Pons (tissue), 1 donor: ENCODE data around the gene ZNF496.
"Not testable (repeated sequence)": the region's sequence is repeated elsewhere in the genome, so short reads cannot be mapped to it uniquely, and the experiment has no call there.

ENCODE experiments used
- DNase-seq: peaks from one replicate; pipeline ENCODE4 v3.0.0-alpha.2; 2016; ENCODE audit warnings: low spot score

The ZNF496 gene

GRCh38 chr1:247291833-247292561 is 39.7 kb downstream of the ZNF496 start:
- no peak for DNase-seq

- no peak for DNase-seq
Observed at GRCh38 chr1:247291161-247291560, 40.5 kb downstream of the ZNF496 start.

GRCh38 chr1:247290576-247290975 is 41.1 kb downstream of the ZNF496 start:
- no peak for DNase-seq

DNA sequence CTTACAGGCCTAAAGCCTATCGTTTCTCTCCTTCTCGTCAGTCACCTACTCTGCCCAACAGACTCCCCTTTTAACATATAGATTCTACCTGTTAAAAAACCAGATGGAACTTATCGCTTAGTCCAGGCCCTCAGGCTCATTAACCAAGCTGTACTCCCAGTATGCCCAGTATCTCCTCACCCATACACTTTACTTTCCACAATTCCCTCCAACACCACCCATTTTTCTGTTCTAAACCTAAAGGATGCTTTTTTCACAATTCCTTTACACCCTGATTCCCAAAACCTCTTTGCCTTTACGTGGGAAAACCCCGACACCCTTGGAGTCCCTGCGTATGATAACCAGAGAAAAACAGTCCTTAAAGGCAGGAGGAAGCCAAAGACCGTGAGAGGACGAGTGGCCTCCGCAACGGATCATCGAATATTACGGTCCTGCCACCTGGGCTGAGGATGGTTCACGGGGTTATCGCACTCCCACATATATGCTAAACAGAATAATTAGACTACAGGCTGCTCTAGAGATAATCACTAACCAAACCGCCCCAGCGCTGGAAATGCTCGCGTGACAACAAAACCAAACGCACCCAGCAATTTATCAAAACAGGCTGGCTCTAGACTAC is 42.3 kb downstream of the ZNF496 start:
- DNase-seq = not testable (repeated sequence)

DNA sequence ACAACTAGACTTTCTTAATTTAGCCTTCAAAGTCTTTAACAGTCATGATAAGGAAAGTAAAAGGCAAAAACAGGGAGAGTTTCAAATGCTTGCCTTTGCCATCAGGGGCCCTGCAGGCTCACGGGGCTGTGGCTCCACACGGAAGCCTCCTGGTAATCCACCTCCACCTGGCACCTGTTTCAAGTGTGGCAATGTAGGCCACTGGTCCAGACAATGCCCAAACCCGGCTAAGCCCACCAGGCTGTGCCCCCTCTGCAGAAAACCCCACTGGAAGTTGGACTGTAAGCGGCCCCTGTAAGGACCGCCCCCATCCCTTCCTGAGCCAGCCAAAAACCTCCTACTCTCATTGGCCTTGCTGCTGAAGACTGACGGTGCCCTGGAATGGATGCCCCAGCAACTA is 43.3 kb downstream of the ZNF496 start:
- no peak for DNase-seq

DNA sequence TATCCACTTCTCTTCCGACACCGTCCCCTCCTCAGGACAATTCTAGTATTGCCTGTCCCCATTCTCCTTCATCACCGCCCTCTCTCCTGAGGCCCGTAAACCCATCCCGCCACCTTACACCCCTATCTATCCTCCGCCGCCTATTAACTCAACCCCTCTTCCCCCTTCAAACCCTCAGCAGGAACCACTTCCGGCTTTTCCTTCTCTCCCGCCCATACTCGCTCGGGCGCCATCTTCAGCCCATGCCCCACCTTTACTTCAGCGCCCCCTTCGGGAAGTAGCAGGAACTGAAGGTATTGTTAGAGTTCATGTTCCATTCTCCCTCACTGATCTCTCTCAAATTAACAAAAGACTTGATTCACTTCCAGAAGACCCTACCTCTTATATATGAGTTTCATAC is 44.2 kb downstream of the ZNF496 start:
- no peak for DNase-seq

DNA sequence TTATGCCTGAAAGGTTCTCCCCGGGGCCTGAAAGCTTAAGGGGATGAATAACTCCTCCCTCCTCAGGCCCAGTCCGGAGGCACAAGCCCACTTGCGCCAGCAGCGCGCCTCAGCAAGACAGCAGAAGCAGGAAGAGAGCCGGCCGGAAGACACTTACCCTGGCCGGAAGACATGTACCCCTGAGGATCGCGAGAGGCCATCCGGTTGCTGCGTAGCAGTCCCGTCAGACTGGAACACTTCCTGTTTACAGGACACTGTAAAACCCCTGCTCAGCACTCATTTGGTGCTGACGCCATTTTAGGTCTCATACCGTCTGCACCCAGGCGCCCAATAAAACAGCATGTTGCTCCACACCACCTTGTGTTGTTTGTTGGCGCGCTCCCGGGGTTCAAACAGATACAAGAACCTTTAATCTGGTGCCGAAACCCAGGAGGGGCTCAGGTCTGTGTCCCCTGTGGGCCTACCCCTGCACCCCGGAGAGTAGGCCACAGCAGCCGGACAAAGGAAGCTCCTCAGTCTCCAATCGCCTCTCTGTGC is 45.5 kb downstream of the ZNF496 start:
- no peak for DNase-seq

GRCh38 chr1:247281001-247281574 is 50.6 kb downstream of the ZNF496 start:
- DNase-seq = no peak

- DNase-seq = no peak
Observed at GRCh38 chr1:247277191-247277590, 54.5 kb downstream of the ZNF496 start.

DNA sequence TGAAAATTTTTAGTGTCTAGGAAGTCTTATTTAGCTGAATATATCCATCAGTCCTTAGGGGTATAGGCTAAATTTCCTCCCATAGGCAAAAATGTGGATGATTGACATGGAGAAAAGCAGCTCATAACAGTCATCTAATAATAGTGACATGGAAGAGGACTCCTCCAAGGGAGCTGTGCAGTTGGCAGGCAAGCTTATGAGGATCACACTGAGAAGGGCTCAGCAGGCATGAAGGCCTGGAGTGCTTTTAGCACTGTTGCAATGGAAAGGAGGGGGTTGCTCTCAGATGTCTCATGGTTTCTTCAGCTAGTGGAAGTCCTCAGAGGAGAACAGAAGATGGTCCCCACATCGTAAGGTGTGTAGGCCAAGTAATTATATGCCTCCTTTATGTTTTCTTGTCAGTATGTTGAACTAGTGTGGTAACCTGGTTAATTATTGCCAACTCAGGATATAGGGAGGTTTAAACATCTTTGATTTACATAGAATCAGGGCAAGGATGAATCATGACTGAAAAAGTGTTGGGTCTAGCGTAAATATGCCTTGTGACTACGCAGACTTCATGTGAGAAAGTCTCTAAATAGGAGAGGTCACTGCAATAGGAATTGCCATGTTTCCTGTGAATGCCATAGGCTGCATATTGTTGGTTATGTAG is 56.9 kb downstream of the ZNF496 start:
- DNase-seq = no peak

DNA sequence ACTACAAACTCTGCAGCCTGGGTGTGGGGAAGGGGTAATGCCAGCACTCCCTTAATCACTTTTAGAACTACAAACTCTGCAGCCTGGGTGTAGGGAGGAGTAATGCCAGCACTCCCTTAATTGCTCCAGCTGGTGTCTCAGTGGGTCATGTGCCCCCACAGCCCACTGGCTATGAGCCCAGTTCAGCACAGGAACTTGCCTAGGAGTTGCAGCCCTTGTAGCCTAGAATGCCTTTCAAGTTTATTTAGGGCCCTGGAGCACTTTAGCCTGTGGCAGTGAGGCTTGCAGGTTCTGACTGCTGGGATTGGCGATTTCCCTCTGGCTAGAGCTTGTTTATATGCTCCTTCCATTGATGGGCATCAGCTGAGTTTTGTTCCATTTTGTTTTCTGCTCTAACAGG is 58.7 kb downstream of the ZNF496 start:
- peak; percentile 25 for DNase-seq

GRCh38 chr1:247270003-247270402 is 61.7 kb downstream of the ZNF496 start:
- no peak for DNase-seq

GRCh38 chr1:247269133-247269532 is 62.5 kb downstream of the ZNF496 start:
- DNase-seq = no peak

GRCh38 chr1:247268390-247269045 is 63.1 kb downstream of the ZNF496 start:
- DNase-seq = no peak

- no peak for DNase-seq
Observed at GRCh38 chr1:247266053-247266452, 65.6 kb downstream of the ZNF496 start.

GRCh38 chr1:247255772-247256171 is 75.9 kb downstream of the ZNF496 start, which contains the start of gene VN1R5:
Gene VN1R5 (plus strand): TSS chr1:247256072.
- not testable (repeated sequence) for DNase-seq

DNA sequence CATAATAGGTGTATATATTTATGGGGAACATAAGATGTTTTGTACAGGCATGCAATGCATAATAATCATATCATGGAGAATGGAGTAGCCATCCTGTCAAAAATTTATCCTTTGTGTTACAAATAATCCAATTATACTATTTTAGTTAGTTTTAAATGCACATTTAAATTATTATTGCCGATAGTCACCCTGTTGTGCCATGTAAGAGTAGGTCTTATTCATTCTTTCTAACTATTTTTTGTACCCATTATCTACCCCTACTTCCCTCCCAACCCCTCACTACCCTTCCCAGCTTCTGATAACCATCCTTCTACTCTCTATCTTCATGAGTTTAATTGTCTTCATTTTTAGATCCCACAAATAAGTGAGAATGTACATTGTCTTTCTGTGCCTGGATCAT is 84.1 kb downstream of the ZNF496 start:
- DNase-seq = no peak
